ENCODE data around the gene RAD18. TPM values are rescaled to one million over a fixed set of nuclear protein-coding genes. Genes with fewer than 3 reads are reported as not detected.

The RAD18 gene
- total and polyA plus RNA-seq, 9 of the 15 experiments (the other 6 are each of a cell fraction or from before 2014, with no cell fraction given), result 19.2 to 49.4 (median 34.4) TPM

GRCh38 chr3:8841472-8841871 lies 121.8 kb downstream of the RAD18 start (continued):
- TF ChIP-seq VEZF1 (CRISPR knock-in tag; IDR thresholded peaks at IDR 0.05) (no peak), SMARCC2 (IDR thresholded peaks at IDR 0.05; ENCODE audit: low read depth) (no peak), PURB (CRISPR knock-in tag; IDR thresholded peaks at IDR 0.05; ENCODE audit: low read depth) (no peak)

GRCh38 chr3:8840556-8840955 lies 122.7 kb downstream of the RAD18 start:
- H3K27me3 ChIP-seq (ENCODE audit: control insufficient read depth in 2 of 2, insufficient read depth in 2 of 2, low read length in 2 of 2), result no peaks in the 10 kb centered on the region
- no peak overlapping the region for H3K27ac ChIP-seq (ENCODE audit: extremely low read depth, low read depth, low read length)
- H3K9me3 ChIP-seq (replicated peaks; ENCODE audit: control insufficient read depth, insufficient read depth, low read depth, low read length), result no peaks in the 10 kb centered on the region
- no peak overlapping the region for H3K4me3 ChIP-seq
- DNase-seq (ENCODE audit: extremely low read depth in 1 of 4, low spot score in 3 of 4) (no peak), FAIRE-seq (no peak), ATAC-seq (no peak)
- no peak overlapping the region for H3K4me2 ChIP-seq (ENCODE audit: insufficient read depth, low read length)
- H3K9me1 ChIP-seq (ENCODE audit: control insufficient read depth, insufficient read depth, low read length), result no peaks in the 10 kb centered on the region
- ChIA-PET POLR2A (interaction anchor here (0.6 to 1.1 kb wide), 2 partner anchors 15 to 1895 kb away, joined by 3 read pairs; no protein-coding TSS in a partner anchor), CTCF (ENCODE audit: low intra/inter-chr PET ratio) (no interaction called here)
- H4K20me1 ChIP-seq (replicated peaks; ENCODE audit: control insufficient read depth, insufficient read depth, low read length), result no peaks in the 10 kb centered on the region
- no peak overlapping the region for H3K9ac ChIP-seq (ENCODE audit: insufficient read depth in 1 of 2, low read depth in 2 of 2, low read length in 2 of 2)
- WGBS (ENCODE audit: insufficient coverage, low coverage, missing lambda C conversion rate), result 18% methylated on average over 5 of the region's 5 CpGs
- H3K79me2 ChIP-seq (ENCODE audit: control insufficient read depth, insufficient read depth, low read length), result no peaks in the 10 kb centered on the region
- H2AFZ ChIP-seq (ENCODE audit: low read depth, low read length), result no peak overlapping the region
- intact Hi-C loops (cut with micrococcal nuclease), result no loop called here
- H3K4me1 ChIP-seq (replicated peaks in 1 of 2; ENCODE audit: control insufficient read depth in 2 of 2, insufficient read depth in 2 of 2, low read length in 2 of 2), result no peaks in the 10 kb centered on the region
- no TSS peak for BruUV-seq (replicated peaks)
- no peaks in the 10 kb centered on the region for H3K36me3 ChIP-seq (ENCODE audit: control insufficient read depth, insufficient read depth, low read length)
- in situ Hi-C loops (cut with MboI), result no loop called here
- TF ChIP-seq NFE2 (IDR thresholded peaks at IDR 0.05; ENCODE audit: low read depth) (no peak), MTA1 (IDR thresholded peaks at IDR 0.05; ENCODE audit: borderline replicate concordance) (no peak), XRCC3 (IDR thresholded peaks at IDR 0.05) (no peak), ZNF280A (IDR thresholded peaks at IDR 0.05; ENCODE audit: low read depth, partially characterized antibody) (no peak), DACH1 (IDR thresholded peaks at IDR 0.05; ENCODE audit: partially characterized antibody) (no peak), ZKSCAN1 (IDR thresholded peaks at IDR 0.05; ENCODE audit: low read depth, low read length) (no peak), NR2C1 (IDR thresholded peaks at IDR 0.05) (no peak), NR2C1 (tag; IDR thresholded peaks at IDR 0.05) (no peak), HNRNPL (IDR thresholded peaks at IDR 0.05; ENCODE audit: low read depth, low read length) (no peak), RBM14 (IDR thresholded peaks at IDR 0.05; ENCODE audit: borderline replicate concordance, insufficient read depth, low read depth, low read length) (no peak), ELF1 (tag; IDR thresholded peaks at IDR 0.05) (no peak), ZNF217 (CRISPR knock-in tag; IDR thresholded peaks at IDR 0.05) (no peak), ZFP91 (CRISPR knock-in tag; IDR thresholded peaks at IDR 0.05) (no peak), MLLT1 (IDR thresholded peaks at IDR 0.05) (no peak), NCOR1 (IDR thresholded peaks at IDR 0.05) (no peak)
